ENCODE measurements around the gene PRKACA. TPM values are rescaled to one million over a fixed set of nuclear protein-coding genes. Genes with fewer than 3 reads are reported as not detected.

PRKACA gene
- total RNA-seq, 2 experiments from 2014 or later = 64.1 to 66.9 TPM

- peak overlapping the region; percentile 94 for H3K4me3 Mint-ChIP-seq
- no peaks in the 10 kb centered on the region for H3K9me3 Mint-ChIP-seq
- no peaks in the 10 kb centered on the region for H3K36me3 Mint-ChIP-seq
- DNase-seq (peak; percentile 99), ATAC-seq (ENCODE audit: low read depth) (peak; percentile 92)
- H3K4me1 Mint-ChIP-seq = peaks cover 9% of the 10 kb centered on the region
- POLR2A ChIA-PET = interaction anchor here (0.5 to 4.3 kb wide), 17 partner anchors 9 to 436 kb away, joined by 3 to 16 read pairs (median 3); partner anchors contain the start of genes ASF1B, IL27RA and PRKACA
- H3K27me3 Mint-ChIP-seq = no peaks in the 10 kb centered on the region
- H3K27ac Mint-ChIP-seq = peak overlapping the region; percentile 97
Observed at GRCh38 chr19:14080887-14081796, 36.4 kb downstream of the PRKACA start.

GRCh38 chr19:14078411-14078810 is 39.2 kb downstream of the PRKACA start:
- peaks cover 19% of the 10 kb centered on the region for H3K4me1 Mint-ChIP-seq
- POLR2A ChIA-PET = interaction anchor here (0.7 kb wide), 1 partner anchor 911 kb away, joined by 5 read pairs; no protein-coding TSS in a partner anchor
- no peak overlapping the region for H3K4me3 Mint-ChIP-seq
- no peaks in the 10 kb centered on the region for H3K36me3 Mint-ChIP-seq
- ATAC-seq (ENCODE audit: low read depth) (no peak), DNase-seq (no peak)
- H3K27me3 Mint-ChIP-seq = peaks cover 4% of the 10 kb centered on the region
- H3K9me3 Mint-ChIP-seq = no peaks in the 10 kb centered on the region
- H3K27ac Mint-ChIP-seq = no peak overlapping the region

- no peaks in the 10 kb centered on the region for H3K9me3 Mint-ChIP-seq
- ATAC-seq (ENCODE audit: low read depth) (peak; percentile 2), DNase-seq (no peak)
- H3K4me3 Mint-ChIP-seq = peak overlapping the region; percentile 96
- H3K4me1 Mint-ChIP-seq = peaks cover 14% of the 10 kb centered on the region
- H3K27ac Mint-ChIP-seq = peak overlapping the region; percentile 81
- no peaks in the 10 kb centered on the region for H3K36me3 Mint-ChIP-seq
- peaks cover 4% of the 10 kb centered on the region for H3K27me3 Mint-ChIP-seq
- POLR2A ChIA-PET = interaction anchor here (0.7 to 3.0 kb wide), 5 partner anchors 42 to 215 kb away, joined by 3 to 19 read pairs (median 3); partner anchors contain the start of genes DCAF15 and IL27RA
Observed at GRCh38 chr19:14073925-14074838, 43.4 kb downstream of the PRKACA start.

- H3K27ac Mint-ChIP-seq = peak overlapping the region; percentile 81
- POLR2A ChIA-PET = interaction anchor here (0.7 to 3.0 kb wide), 5 partner anchors 42 to 214 kb away, joined by 3 to 19 read pairs (median 3); partner anchors contain the start of genes DCAF15 and IL27RA
- H3K4me3 Mint-ChIP-seq = peak overlapping the region; percentile 96
- ATAC-seq (ENCODE audit: low read depth) = peak; percentile 77
- peaks cover 14% of the 10 kb centered on the region for H3K4me1 Mint-ChIP-seq
- DNase-seq = peak; percentile 93
- no peaks in the 10 kb centered on the region for H3K9me3 Mint-ChIP-seq
- peaks cover 6% of the 10 kb centered on the region for H3K27me3 Mint-ChIP-seq
- H3K36me3 Mint-ChIP-seq = no peaks in the 10 kb centered on the region
Observed at GRCh38 chr19:14073261-14073924, 44.2 kb downstream of the PRKACA start.

GRCh38 chr19:14072535-14073260 is 44.9 kb downstream of the PRKACA start, which contains the start of gene MISP3:
Gene MISP3, plus strand, starts transcription at chr19:14072786. Its CDS starts 524 bp downstream, at chr19:14073310.
- Mint-ChIP-seq H3K4me3 (peak within 1 kb of the TSS; percentile 96), H3K9me3 (no peaks in the 10 kb centered on the region), H3K27ac (peak within 1 kb of the TSS; percentile 81), H3K4me1 (peaks cover 14% of the 10 kb centered on the region), H3K27me3 (peaks cover 6% of the 10 kb centered on the region), H3K36me3 (no peaks in the 10 kb centered on the region)
- DNase-seq = peak; percentile 70
- POLR2A ChIA-PET = interaction anchor here (0.9 to 3.0 kb wide), 4 partner anchors 41 to 196 kb away, joined by 3 to 19 read pairs (median 5); partner anchors contain the start of genes IL27RA and NANOS3
- peak; percentile 6 for ATAC-seq (ENCODE audit: low read depth)

GRCh38 chr19:14070268-14071050 is 47.1 kb downstream of the PRKACA start:
- Mint-ChIP-seq H3K4me3 (no peak overlapping the region), H3K36me3 (no peaks in the 10 kb centered on the region), H3K27me3 (peaks cover 10% of the 10 kb centered on the region), H3K9me3 (no peaks in the 10 kb centered on the region), H3K4me1 (peaks cover 16% of the 10 kb centered on the region), H3K27ac (no peak overlapping the region)
- POLR2A ChIA-PET = interaction anchor here (0.6 to 3.6 kb wide), 6 partner anchors 10 to 283 kb away, joined by 3 to 11 read pairs (median 3); partner anchors contain the start of gene IL27RA
- no peak for ATAC-seq (ENCODE audit: low read depth)
- no peak for DNase-seq

- peaks cover 4% of the 10 kb centered on the region for H3K4me1 Mint-ChIP-seq
Observed at GRCh38 chr19:14066134-14066533, 51.4 kb downstream of the PRKACA start.

GRCh38 chr19:14063105-14063504 is 54.5 kb downstream of the PRKACA start:
- Mint-ChIP-seq H3K36me3 (no peaks in the 10 kb centered on the region), H3K27ac (no peak overlapping the region), H3K27me3 (peaks cover 32% of the 10 kb centered on the region), H3K9me3 (no peaks in the 10 kb centered on the region), H3K4me1 (peaks cover 10% of the 10 kb centered on the region), H3K4me3 (no peak overlapping the region)
- DNase-seq = no peak
- ATAC-seq (ENCODE audit: low read depth) = no peak
- POLR2A ChIA-PET = no interaction called here

More at GRCh38 chr19:14066134-14066533, 51.4 kb downstream of the PRKACA start:
- Mint-ChIP-seq H3K27me3 (peaks cover 14% of the 10 kb centered on the region), H3K9me3 (no peaks in the 10 kb centered on the region), H3K27ac (no peak overlapping the region), H3K4me3 (no peak overlapping the region), H3K36me3 (no peaks in the 10 kb centered on the region)
- ATAC-seq (ENCODE audit: low read depth) = peak; percentile 42
- POLR2A ChIA-PET = no interaction called here
- no peak for DNase-seq

- ATAC-seq (ENCODE audit: low read depth) = no peak
- POLR2A ChIA-PET = no interaction called here
- H3K4me1 Mint-ChIP-seq = peaks cover 12% of the 10 kb centered on the region
Observed at GRCh38 chr19:14062558-14062855, 55.1 kb downstream of the PRKACA start.

GRCh38 chr19:14061751-14062557 is 55.6 kb downstream of the PRKACA start, which contains the start of gene PALM3:
Gene PALM3, minus strand, starts transcription at chr19:14062076. Its CDS starts 96 bp downstream, at chr19:14061980.
- Mint-ChIP-seq H3K4me3 (no peak within 1 kb of the TSS), H3K9me3 (no peaks in the 10 kb centered on the region), H3K27me3 (peaks cover 41% of the 10 kb centered on the region), H3K36me3 (no peaks in the 10 kb centered on the region), H3K4me1 (peaks cover 12% of the 10 kb centered on the region), H3K27ac (no peak within 1 kb of the TSS)
- POLR2A ChIA-PET = no interaction called here
- no peak for DNase-seq
- ATAC-seq (ENCODE audit: low read depth) = no peak

More at GRCh38 chr19:14062558-14062855, 55.1 kb downstream of the PRKACA start:
- Mint-ChIP-seq H3K9me3 (no peaks in the 10 kb centered on the region), H3K36me3 (no peaks in the 10 kb centered on the region), H3K27me3 (peaks cover 38% of the 10 kb centered on the region), H3K27ac (no peak overlapping the region), H3K4me3 (no peak overlapping the region)
- no peak for DNase-seq
